ENCODE results near the gene DISC1.

GRCh38 chr1:231691618-231692259 lies 65.1 kb downstream of the DISC1 start:
- TF ChIP-seq, protein P1, sequence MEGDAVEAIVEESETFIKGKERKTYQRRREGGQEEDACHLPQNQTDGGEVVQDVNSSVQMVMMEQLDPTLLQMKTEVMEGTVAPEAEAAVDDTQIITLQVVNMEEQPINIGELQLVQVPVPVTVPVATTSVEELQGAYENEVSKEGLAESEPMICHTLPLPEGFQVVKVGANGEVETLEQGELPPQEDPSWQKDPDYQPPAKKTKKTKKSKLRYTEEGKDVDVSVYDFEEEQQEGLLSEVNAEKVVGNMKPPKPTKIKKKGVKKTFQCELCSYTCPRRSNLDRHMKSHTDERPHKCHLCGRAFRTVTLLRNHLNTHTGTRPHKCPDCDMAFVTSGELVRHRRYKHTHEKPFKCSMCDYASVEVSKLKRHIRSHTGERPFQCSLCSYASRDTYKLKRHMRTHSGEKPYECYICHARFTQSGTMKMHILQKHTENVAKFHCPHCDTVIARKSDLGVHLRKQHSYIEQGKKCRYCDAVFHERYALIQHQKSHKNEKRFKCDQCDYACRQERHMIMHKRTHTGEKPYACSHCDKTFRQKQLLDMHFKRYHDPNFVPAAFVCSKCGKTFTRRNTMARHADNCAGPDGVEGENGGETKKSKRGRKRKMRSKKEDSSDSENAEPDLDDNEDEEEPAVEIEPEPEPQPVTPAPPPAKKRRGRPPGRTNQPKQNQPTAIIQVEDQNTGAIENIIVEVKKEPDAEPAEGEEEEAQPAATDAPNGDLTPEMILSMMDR (IDR thresholded peaks at IDR 0.05), result peak; percentile 22 to 46 (median 43)
- TF ChIP-seq POLR2A (IDR thresholded peaks at IDR 0.05), result no peak
